Fibroblast of peridontal ligament (primary cell): ENCODE data around the gene EEFSEC.

ENCODE experiments used
- DNase-seq: peaks from one replicate; pipeline ENCODE4 v3.0.0-alpha.2; 2010; ENCODE audit errors: extremely low read depth

The EEFSEC gene

GRCh38 chr3:128182656-128183055, 29.4 kb downstream of the EEFSEC start:
- no peak for DNase-seq

GRCh38 chr3:128185630-128186447, 32.6 kb downstream of the EEFSEC start:
- no peak for DNase-seq

GRCh38 chr3:128187495-128187894, 34.2 kb downstream of the EEFSEC start:
- DNase-seq = no peak

GRCh38 chr3:128188326-128188725, 35.0 kb downstream of the EEFSEC start:
- DNase-seq = no peak

GRCh38 chr3:128188956-128189355, 35.7 kb downstream of the EEFSEC start:
- no peak for DNase-seq

- DNase-seq = no peak
Measured at GRCh38 chr3:128190501-128190900, 37.2 kb downstream of the EEFSEC start.

GRCh38 chr3:128192131-128192530, 38.9 kb downstream of the EEFSEC start:
- DNase-seq = no peak

GRCh38 chr3:128193168-128193567, 39.9 kb downstream of the EEFSEC start:
- no peak for DNase-seq

- DNase-seq = no peak
Measured at GRCh38 chr3:128194843-128195242, 41.6 kb downstream of the EEFSEC start.

GRCh38 chr3:128195369-128195768, 42.1 kb downstream of the EEFSEC start:
- no peak for DNase-seq

GRCh38 chr3:128195802-128196201, 42.5 kb downstream of the EEFSEC start:
- no peak for DNase-seq

GRCh38 chr3:128196647-128197046, 43.4 kb downstream of the EEFSEC start:
- no peak for DNase-seq

GRCh38 chr3:128197855-128198254, 44.6 kb downstream of the EEFSEC start:
- no peak for DNase-seq

GRCh38 chr3:128198313-128198712, 45.0 kb downstream of the EEFSEC start:
- DNase-seq = no peak

- no peak for DNase-seq
Measured at GRCh38 chr3:128199110-128199509, 45.8 kb downstream of the EEFSEC start.

GRCh38 chr3:128201158-128201755, 48.0 kb downstream of the EEFSEC start:
- DNase-seq = no peak

GRCh38 chr3:128203169-128203568, 49.9 kb downstream of the EEFSEC start:
- DNase-seq = no peak

- no peak for DNase-seq
Measured at GRCh38 chr3:128205558-128206145, 52.4 kb downstream of the EEFSEC start.

- no peak for DNase-seq
Measured at GRCh38 chr3:128207951-128208350, 54.7 kb downstream of the EEFSEC start.

GRCh38 chr3:128210711-128211110, 57.4 kb downstream of the EEFSEC start:
- no peak for DNase-seq

GRCh38 chr3:128214056-128214455, 60.8 kb downstream of the EEFSEC start:
- DNase-seq = no peak

GRCh38 chr3:128215290-128215689, 62.0 kb downstream of the EEFSEC start:
- DNase-seq = no peak
